Activated CD4-positive, alpha-beta T cell treated with anti-CD3 and anti-CD28 coated beads for 36 hours (primary cell): ENCODE data around the gene ZKSCAN1. TPM values are rescaled to one million over a fixed set of nuclear protein-coding genes. Genes with fewer than 3 reads are reported as not detected.

ENCODE experiments used
- ATAC-seq: fragments of 200-7000 bp; cut with Tn5 transposase; one replicate; pipeline ENCODE4 v1.10.0; 2021; ENCODE audit warnings: mild to moderate bottlenecking, moderate library complexity
- CTCF ChIA-PET: fragments of 350-600 bp; sonication (Branson Sonifier 250); formaldehyde crosslinking; loops from one replicate; lab custom pipeline; 2021; ENCODE audit warnings: antibody characterized with exemption; lab: Charles Lee
- POLR2A ChIA-PET: fragments of 350-600 bp; sonication (Branson Sonifier 250); formaldehyde crosslinking; loops from one replicate; lab custom pipeline; 2021; ENCODE audit warnings: antibody characterized with exemption, inconsistent platforms; lab: Charles Lee
- DNase-seq: peaks from one replicate; pipeline ENCODE4 v3.0.0-alpha.2; 2020
- H3K27ac Mint-ChIP-seq: one replicate; pipeline ENCODE4 v1.8.0; 2021; ENCODE audit warnings: mixed read lengths
- H3K27me3 Mint-ChIP-seq: one replicate; pipeline ENCODE4 v1.8.0; 2021; ENCODE audit warnings: mixed read lengths
- H3K36me3 Mint-ChIP-seq: one replicate; pipeline ENCODE4 v1.8.0; 2021; ENCODE audit warnings: low read depth, mixed read lengths
- H3K4me1 Mint-ChIP-seq: one replicate; pipeline ENCODE4 v1.8.0; 2021; ENCODE audit warnings: mixed read lengths
- H3K4me3 Mint-ChIP-seq: one replicate; pipeline ENCODE4 v1.8.0; 2021; ENCODE audit warnings: mild to moderate bottlenecking, moderate library complexity, mixed read lengths
- H3K9me3 Mint-ChIP-seq: one replicate; pipeline ENCODE4 v1.8.0; 2021; ENCODE audit warnings: low read depth, mixed read lengths
- intact Hi-C, 2 experiments: fragments of 100-400 bp; cut with DNase I in 1 of 2; cut with micrococcal nuclease in 1 of 2; formaldehyde crosslinking; loops; one replicate each; pipeline versions ENCODE4 v1.14.2 to v1.15.1; 2022 to 2024; cut with DNase I, micrococcal nuclease
- total RNA-seq, 2 experiments: library from RNA; stranded (reverse); gene quantifications; one replicate each; pipeline ENCODE4 v1.2.3, GENCODE V29; 2021

The ZKSCAN1 gene
- total RNA-seq, 2 experiments from 2014 or later: 45.2 to 62.9 TPM

GRCh38 chr7:100077205-100077604 is 61.8 kb downstream of the ZKSCAN1 start:
- Mint-ChIP-seq H3K27ac (no peak overlapping the region), H3K9me3 (peaks cover 5% of the 10 kb centered on the region), H3K4me1 (peaks cover 18% of the 10 kb centered on the region), H3K27me3 (no peaks in the 10 kb centered on the region), H3K4me3 (no peak overlapping the region), H3K36me3 (peaks cover 66% of the 10 kb centered on the region)
- intact Hi-C loops: no loop called here
- ChIA-PET CTCF (interaction anchor here (0.8 kb wide), 1 partner anchor 164 kb away, joined by 3 read pairs; no protein-coding TSS in a partner anchor), POLR2A (interaction anchor here (0.6 kb wide), 1 partner anchor 372 kb away, joined by 4 read pairs; no protein-coding TSS in a partner anchor)
- DNase-seq (no peak), ATAC-seq (no peak)

- no peaks in the 10 kb centered on the region for H3K9me3 Mint-ChIP-seq
- H3K27ac Mint-ChIP-seq: peak overlapping the region; percentile 17
- peaks cover 48% of the 10 kb centered on the region for H3K36me3 Mint-ChIP-seq
- DNase-seq: no peak
- intact Hi-C loops: no loop called here
- ChIA-PET CTCF (interaction anchor here (0.6 kb wide), 1 partner anchor 60 kb away, joined by 3 read pairs; no protein-coding TSS in a partner anchor), POLR2A (no interaction called here)
- no peak for ATAC-seq
- peaks cover 25% of the 10 kb centered on the region for H3K4me1 Mint-ChIP-seq
- no peak overlapping the region for H3K4me3 Mint-ChIP-seq
- no peaks in the 10 kb centered on the region for H3K27me3 Mint-ChIP-seq
These were observed 63.7 kb downstream of the ZKSCAN1 start for GRCh38 chr7:100079024-100079560.

GRCh38 chr7:100080907-100081534 is 65.6 kb downstream of the ZKSCAN1 start:
- intact Hi-C loops: loop anchor here (1.0 to 10.0 kb wide), 22 partner anchors 20 to 794 kb away; partner anchors contain the start of genes AP4M1 (in 2 of the 2), MCM7 (in 2 of the 2), TRIM4 (in 2 of the 2) and ZKSCAN1 (in 2 of the 2)
- DNase-seq: no peak
- Mint-ChIP-seq H3K4me1 (peaks cover 25% of the 10 kb centered on the region), H3K36me3 (peaks cover 29% of the 10 kb centered on the region), H3K27ac (peak overlapping the region; percentile 87), H3K4me3 (peak overlapping the region; percentile 87), H3K27me3 (no peaks in the 10 kb centered on the region), H3K9me3 (no peaks in the 10 kb centered on the region)
- CTCF ChIA-PET: interaction anchor here (0.7 to 1.2 kb wide), 3 partner anchors 29 to 127 kb away, joined by 3 read pairs; no protein-coding TSS in a partner anchor
- POLR2A ChIA-PET: interaction anchor here (0.8 kb wide), 1 partner anchor 672 kb away, joined by 4 read pairs; the partner anchor contains the start of gene BUD31
- no peak for ATAC-seq

GRCh38 chr7:100081535-100082102 is 66.2 kb downstream of the ZKSCAN1 start, which contains the start of gene ZNF3:
Gene ZNF3 (minus strand): TSS chr7:100081723. CDS start chr7:100077357, 4,366 bp downstream.
- Mint-ChIP-seq H3K9me3 (no peaks in the 10 kb centered on the region), H3K36me3 (peaks cover 23% of the 10 kb centered on the region), H3K4me1 (peaks cover 25% of the 10 kb centered on the region), H3K27me3 (no peaks in the 10 kb centered on the region), H3K27ac (peak within 1 kb of the TSS; percentile 87), H3K4me3 (peak within 1 kb of the TSS; percentile 87)
- CTCF ChIA-PET: interaction anchor here (0.7 to 1.4 kb wide), 7 partner anchors 9 to 263 kb away, joined by 3 to 13 read pairs (median 3); partner anchors contain the start of genes AP4M1, MCM7 and TRIM4
- POLR2A ChIA-PET: interaction anchor here (1.1 kb wide), 1 partner anchor 12 kb away, joined by 3 read pairs; no protein-coding TSS in a partner anchor
- intact Hi-C loops: loop anchor here (1.0 to 10.0 kb wide), 22 partner anchors 19 to 793 kb away; partner anchors contain the start of genes AP4M1 (in 2 of the 2), MCM7 (in 2 of the 2), TRIM4 (in 2 of the 2) and ZKSCAN1 (in 2 of the 2)
- ATAC-seq (peak; percentile 83), DNase-seq (peak; percentile 99)

- peak overlapping the region; percentile 85 for H3K27ac Mint-ChIP-seq
- DNase-seq (no peak), ATAC-seq (no peak)
- CTCF ChIA-PET: interaction anchor here (0.6 to 1.4 kb wide), 12 partner anchors 8 to 525 kb away, joined by 3 to 13 read pairs (median 3); partner anchors contain the start of genes AP4M1, MCM7 and ZKSCAN1
- peaks cover 30% of the 10 kb centered on the region for H3K4me1 Mint-ChIP-seq
- POLR2A ChIA-PET: interaction anchor here (0.6 to 1.1 kb wide), 6 partner anchors 11 to 211 kb away, joined by 3 to 11 read pairs (median 3); partner anchors contain the start of genes AP4M1, LAMTOR4, MBLAC1 and MCM7
- peak overlapping the region; percentile 87 for H3K4me3 Mint-ChIP-seq
- H3K27me3 Mint-ChIP-seq: no peaks in the 10 kb centered on the region
- intact Hi-C loops: loop anchor here (5.0 to 10.0 kb wide), 8 partner anchors 44 to 792 kb away; partner anchors contain the start of genes MBLAC1 (in 1 of the 2), SRRT (in 1 of the 2), TRIM4 (in 1 of the 2) and ZKSCAN1 (in 1 of the 2)
- H3K9me3 Mint-ChIP-seq: no peaks in the 10 kb centered on the region
- peaks cover 17% of the 10 kb centered on the region for H3K36me3 Mint-ChIP-seq
These were observed 67.6 kb downstream of the ZKSCAN1 start for GRCh38 chr7:100082978-100083377.

- H3K27ac Mint-ChIP-seq: no peak overlapping the region
- intact Hi-C loops: loop anchor here (5.0 to 10.0 kb wide), 5 partner anchors 171 to 789 kb away; partner anchors contain the start of genes BUD31 (in 1 of the 2), PDAP1 (in 1 of the 2), SRRT (in 1 of the 2) and TRIM4 (in 1 of the 2)
- POLR2A ChIA-PET: no interaction called here
These were observed 70.1 kb downstream of the ZKSCAN1 start for GRCh38 chr7:100085515-100085914.

GRCh38 chr7:100087055-100087750 is 71.8 kb downstream of the ZKSCAN1 start:
- CTCF ChIA-PET: interaction anchor here (0.6 kb wide), 1 partner anchor 349 kb away, joined by 3 read pairs; no protein-coding TSS in a partner anchor
- ATAC-seq (no peak), DNase-seq (no peak)
- Mint-ChIP-seq H3K36me3 (peaks cover 24% of the 10 kb centered on the region), H3K27ac (peak overlapping the region; percentile 9), H3K9me3 (no peaks in the 10 kb centered on the region), H3K4me3 (peak overlapping the region; percentile 13), H3K4me1 (peaks cover 32% of the 10 kb centered on the region), H3K27me3 (no peaks in the 10 kb centered on the region)
- POLR2A ChIA-PET: interaction anchor here (6.1 kb wide), 1 partner anchor 14 kb away, joined by 74 read pairs; the partner anchor contains the start of genes AP4M1 and MCM7
- intact Hi-C loops: loop anchor here (5.0 to 10.0 kb wide), 5 partner anchors 172 to 788 kb away; partner anchors contain the start of genes BUD31 (in 1 of the 2), PDAP1 (in 1 of the 2), SRRT (in 1 of the 2) and TRIM4 (in 1 of the 2)

More at GRCh38 chr7:100085515-100085914, 70.1 kb downstream of the ZKSCAN1 start:
- CTCF ChIA-PET: interaction anchor here (0.7 to 1.0 kb wide), 2 partner anchors 10 to 47 kb away, joined by 3 read pairs; no protein-coding TSS in a partner anchor
- Mint-ChIP-seq H3K4me3 (no peak overlapping the region), H3K27me3 (no peaks in the 10 kb centered on the region), H3K4me1 (peaks cover 29% of the 10 kb centered on the region), H3K9me3 (no peaks in the 10 kb centered on the region), H3K36me3 (peaks cover 13% of the 10 kb centered on the region)
- ATAC-seq (no peak), DNase-seq (no peak)

- intact Hi-C loops: loop anchor here (1.0 to 10.0 kb wide), 10 partner anchors 31 to 787 kb away; partner anchors contain the start of genes TRIM4 (in 2 of the 2), BUD31 (in 1 of the 2), CNPY4 (in 1 of the 2) and MEPCE (in 1 of the 2)
- peak; percentile 3 for ATAC-seq
These were observed 72.8 kb downstream of the ZKSCAN1 start for GRCh38 chr7:100088095-100088620.

GRCh38 chr7:100088621-100089457 is 73.4 kb downstream of the ZKSCAN1 start, which contains the start of gene COPS6:
Gene COPS6 (plus strand): TSS chr7:100088969. CDS start chr7:100088991, 22 bp downstream.
- ATAC-seq (peak; percentile 67), DNase-seq (peak; percentile 92)
- Mint-ChIP-seq H3K4me1 (peaks cover 25% of the 10 kb centered on the region), H3K9me3 (no peaks in the 10 kb centered on the region), H3K36me3 (peaks cover 41% of the 10 kb centered on the region), H3K27ac (peak within 1 kb of the TSS; percentile 96), H3K27me3 (no peaks in the 10 kb centered on the region), H3K4me3 (peak within 1 kb of the TSS; percentile 89)
- ChIA-PET POLR2A (interaction anchor here (6.1 kb wide), 1 partner anchor 13 kb away, joined by 74 read pairs; the partner anchor contains the start of genes AP4M1 and MCM7), CTCF (interaction anchor here (0.7 to 1.8 kb wide), 3 partner anchors 13 to 199 kb away, joined by 3 to 6 read pairs (median 3); partner anchors contain the start of genes AP4M1 and MCM7)
- intact Hi-C loops: loop anchor here (1.0 to 10.0 kb wide), 11 partner anchors 11 to 786 kb away; partner anchors contain the start of genes TRIM4 (in 2 of the 2), BUD31 (in 1 of the 2), CNPY4 (in 1 of the 2) and MEPCE (in 1 of the 2)

More at GRCh38 chr7:100088095-100088620, 72.8 kb downstream of the ZKSCAN1 start:
- no peaks in the 10 kb centered on the region for H3K9me3 Mint-ChIP-seq
- peak overlapping the region; percentile 96 for H3K27ac Mint-ChIP-seq
- H3K36me3 Mint-ChIP-seq: peaks cover 34% of the 10 kb centered on the region
- peaks cover 25% of the 10 kb centered on the region for H3K4me1 Mint-ChIP-seq
- CTCF ChIA-PET: interaction anchor here (0.7 to 1.8 kb wide), 3 partner anchors 14 to 198 kb away, joined by 3 to 6 read pairs (median 3); partner anchors contain the start of genes AP4M1 and MCM7
- POLR2A ChIA-PET: interaction anchor here (6.1 kb wide), 1 partner anchor 13 kb away, joined by 74 read pairs; the partner anchor contains the start of genes AP4M1 and MCM7
- DNase-seq: no peak
- H3K4me3 Mint-ChIP-seq: peak overlapping the region; percentile 89
- H3K27me3 Mint-ChIP-seq: no peaks in the 10 kb centered on the region
